T-helper 22 cell (primary cell): ENCODE data around the gene ZNF775.

Source experiments
- DNase-seq: peaks from one replicate; pipeline ENCODE4 v3.0.0-alpha.2; 2020; ENCODE audit warnings: low read depth

ZNF775 gene

GRCh38 chr7:150346922-150347321 lies 32.2 kb upstream of the ZNF775 start:
- no peak for DNase-seq

DNA sequence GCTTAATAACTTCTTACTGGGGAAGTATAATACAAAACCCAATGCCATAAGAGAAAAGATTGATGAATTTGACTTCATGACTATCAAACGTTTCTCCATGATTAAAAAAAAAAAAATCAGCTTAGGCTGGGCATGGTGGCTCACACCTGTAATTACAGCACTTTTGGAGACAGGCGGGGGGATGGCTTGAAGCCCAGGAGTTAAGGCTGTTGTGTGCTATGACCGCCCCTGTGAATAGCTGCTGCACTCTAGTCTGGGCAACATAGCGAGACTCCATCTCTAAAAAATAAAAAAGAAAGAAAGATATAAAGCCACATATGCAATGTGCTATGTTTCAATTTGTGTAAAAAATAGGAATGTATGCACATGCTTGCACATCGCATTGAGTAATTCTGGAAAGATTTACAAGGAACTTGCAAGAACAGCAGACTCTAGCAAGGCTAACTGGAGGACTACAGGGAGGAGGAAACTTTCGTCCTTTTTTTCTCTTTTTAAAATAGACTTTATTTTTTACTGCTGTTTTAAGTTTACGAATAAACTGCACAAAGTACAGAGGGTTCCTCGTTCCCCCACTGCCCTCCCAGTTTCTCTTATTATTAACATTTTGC lies 27.4 kb upstream of the ZNF775 start:
- no peak for DNase-seq

DNA sequence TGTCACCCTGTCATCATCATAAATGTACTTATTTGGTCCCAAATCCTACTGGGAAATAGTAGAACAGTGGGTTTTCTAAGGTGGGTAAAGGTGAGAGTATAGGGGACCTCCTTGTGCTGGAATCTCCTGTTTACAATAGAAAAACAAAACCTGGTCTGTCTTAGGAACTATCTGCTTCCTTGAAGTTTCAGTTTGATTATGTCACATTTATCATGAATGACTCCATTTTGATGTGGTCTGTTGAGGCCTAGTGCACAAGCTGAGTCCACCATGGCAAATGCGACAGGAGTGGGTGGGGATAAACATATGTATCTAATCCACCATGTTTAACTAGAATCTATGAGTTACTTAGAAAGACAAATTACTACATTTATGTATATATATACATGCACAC lies 23.5 kb upstream of the ZNF775 start:
- DNase-seq = no peak

GRCh38 chr7:150356265-150356897 lies 22.7 kb upstream of the ZNF775 start:
- DNase-seq = no peak

GRCh38 chr7:150357270-150357669 lies 21.9 kb upstream of the ZNF775 start:
- DNase-seq = peak; percentile 33

GRCh38 chr7:150357771-150358427 lies 21.2 kb upstream of the ZNF775 start:
- DNase-seq = no peak

DNA sequence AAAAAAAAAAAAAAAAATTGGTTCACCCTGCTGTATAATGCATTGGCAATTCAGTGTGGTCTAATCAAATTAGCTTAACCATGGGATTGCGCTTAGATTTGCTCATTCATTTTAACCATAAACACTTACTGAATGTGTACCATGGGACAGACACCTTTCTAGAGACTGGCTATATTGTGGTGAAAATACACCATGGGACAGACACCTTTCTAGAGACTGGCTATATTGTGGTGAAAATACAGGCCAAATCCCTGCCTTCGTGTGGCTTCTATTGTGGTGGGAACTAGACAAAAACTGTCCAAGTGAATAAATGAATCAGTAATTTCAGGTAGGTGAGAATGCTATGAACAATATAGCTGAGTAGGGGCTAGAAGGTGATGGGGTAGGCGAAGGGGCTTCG lies 20.7 kb upstream of the ZNF775 start:
- DNase-seq = no peak

GRCh38 chr7:150358988-150359621 lies 20.0 kb upstream of the ZNF775 start:
- no peak for DNase-seq

- DNase-seq = no peak
Observed at GRCh38 chr7:150359622-150360362, 19.3 kb upstream of the ZNF775 start.

- DNase-seq = no peak
Observed at GRCh38 chr7:150360363-150361058, 18.6 kb upstream of the ZNF775 start.

DNA sequence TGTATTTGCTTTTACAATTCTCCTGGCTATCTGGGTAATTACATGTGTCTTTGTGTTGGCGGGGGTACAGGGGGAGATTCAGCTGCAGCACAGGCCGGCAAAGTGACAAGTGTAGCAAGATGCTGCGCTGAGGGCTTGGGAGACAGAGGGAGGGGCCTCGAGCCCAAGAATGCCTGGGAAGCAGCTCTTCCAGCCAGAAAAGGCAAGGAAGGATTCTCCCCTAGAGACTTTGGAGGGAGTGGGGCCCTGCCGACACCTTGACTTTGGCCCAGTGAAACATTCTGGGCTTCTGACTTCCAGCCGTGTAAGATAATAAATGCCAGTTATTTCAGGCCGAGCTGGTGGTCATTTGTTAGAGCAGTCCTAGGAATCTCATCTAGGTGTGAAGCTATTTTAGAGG lies 17.7 kb upstream of the ZNF775 start:
- no peak for DNase-seq

DNA sequence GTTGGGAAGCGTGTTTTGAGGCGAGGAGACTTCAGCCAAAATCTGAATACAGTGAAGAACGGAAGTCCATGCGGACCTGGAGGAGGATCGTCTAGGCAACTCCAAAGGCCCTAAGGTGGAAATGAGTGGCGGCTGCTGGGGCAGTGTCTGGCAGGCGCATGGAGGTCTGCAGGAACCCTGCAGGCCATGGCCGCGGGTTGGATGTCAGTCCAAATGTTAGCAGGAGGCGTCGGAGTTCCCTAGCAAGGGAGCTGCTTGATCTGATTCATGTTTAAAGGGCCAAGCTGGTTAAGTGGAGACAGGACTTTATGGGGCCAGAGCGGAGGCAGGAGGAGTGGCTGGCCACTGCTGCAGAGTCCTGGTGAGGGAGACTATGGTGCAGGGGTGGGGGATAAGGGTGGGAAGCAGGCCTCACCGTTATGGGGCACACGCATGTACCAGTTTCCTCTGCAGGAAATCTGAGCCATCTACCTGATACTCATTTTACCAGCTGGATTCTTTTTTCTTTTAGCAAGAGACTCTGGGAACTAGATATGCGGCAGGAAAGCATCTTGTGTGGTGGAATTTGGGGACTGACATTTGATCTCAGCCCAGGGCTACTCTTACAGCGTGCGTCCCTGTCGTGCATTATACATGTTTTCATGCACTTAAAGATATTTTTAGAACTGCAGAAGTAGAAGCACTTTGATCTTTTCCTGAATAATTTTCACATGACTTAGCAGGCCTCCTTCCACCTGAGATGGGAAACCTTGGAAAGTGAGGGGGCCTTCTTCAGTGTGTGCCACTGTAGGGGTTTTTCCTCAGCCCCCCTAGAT lies 17.1 kb upstream of the ZNF775 start:
- DNase-seq = no peak

DNA sequence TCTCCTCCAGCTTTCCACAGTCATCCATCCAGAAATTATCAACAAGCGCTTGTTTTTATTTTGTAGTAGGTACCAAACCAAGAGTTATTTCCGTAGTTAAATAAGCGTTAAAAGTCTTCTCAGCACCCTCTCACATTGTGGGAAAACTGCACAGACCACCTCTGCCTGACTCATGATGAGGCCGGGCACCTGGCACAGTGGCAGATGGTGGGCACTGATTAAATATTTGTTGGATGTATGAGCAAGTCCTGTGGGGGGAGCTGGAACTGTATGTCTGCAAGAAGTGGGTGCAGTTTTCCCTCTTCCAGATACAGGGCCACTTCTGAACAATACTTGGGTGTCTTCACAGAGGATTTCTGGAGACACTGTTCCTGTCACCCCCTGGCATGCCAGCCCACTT lies 15.8 kb upstream of the ZNF775 start:
- DNase-seq = no peak

- no peak for DNase-seq
Observed at GRCh38 chr7:150363872-150364271, 15.3 kb upstream of the ZNF775 start.

GRCh38 chr7:150365194-150365593 lies 13.9 kb upstream of the ZNF775 start:
- no peak for DNase-seq

DNA sequence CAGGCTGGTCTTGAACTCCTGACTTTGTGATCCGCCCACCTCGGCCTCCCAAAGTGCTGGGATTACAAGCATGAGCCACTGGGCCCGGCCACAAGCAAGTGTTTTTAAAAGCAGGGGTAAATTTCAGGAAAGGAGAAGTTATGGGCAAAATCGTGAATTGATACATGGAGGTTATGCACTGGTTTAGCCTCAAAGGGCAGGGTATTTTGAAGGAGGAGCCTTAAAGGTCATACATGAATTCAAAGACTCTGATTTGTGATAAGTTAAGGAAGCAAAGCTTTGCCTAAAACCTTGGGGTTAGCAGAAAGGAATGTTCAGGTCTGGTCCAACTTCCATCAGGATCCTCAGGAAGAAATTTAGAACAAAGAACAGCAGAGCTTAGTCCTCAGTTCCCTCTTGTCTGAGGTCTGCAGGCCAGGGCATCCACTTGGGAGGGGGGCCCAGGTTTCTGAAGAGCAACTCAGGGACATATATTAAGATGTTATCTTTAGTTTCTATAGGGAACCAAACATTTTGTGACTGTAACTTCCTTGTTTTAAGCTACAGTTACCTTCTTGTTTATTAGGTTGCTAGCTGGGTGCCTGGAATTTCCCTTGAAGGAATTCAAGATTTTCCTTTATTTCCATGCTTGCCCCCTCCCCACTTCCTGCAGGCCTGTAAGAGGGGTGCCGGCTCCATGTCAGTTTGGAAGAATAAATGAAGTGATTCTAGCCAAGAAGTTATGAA lies 13.3 kb upstream of the ZNF775 start:
- no peak for DNase-seq

DNA sequence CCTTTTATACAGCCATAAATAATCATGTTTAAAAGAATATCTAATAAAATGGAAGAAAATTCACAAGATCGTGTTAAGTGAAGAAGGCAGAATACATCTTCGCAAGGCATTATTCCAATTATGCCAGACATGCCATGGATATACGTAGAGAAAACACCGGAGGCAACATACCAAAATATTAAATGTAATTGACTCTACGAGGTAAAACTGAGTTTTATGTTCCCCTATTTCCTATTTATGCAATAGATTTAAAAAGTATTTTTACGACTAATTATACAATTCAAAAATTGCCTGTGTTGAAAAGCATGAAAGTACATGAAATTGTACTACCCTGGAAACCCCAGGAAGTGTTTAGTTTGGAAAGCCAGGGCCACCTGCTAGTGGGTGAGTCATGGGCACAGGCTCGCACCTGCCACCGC lies 11.4 kb upstream of the ZNF775 start:
- DNase-seq = no peak

- DNase-seq = peak; percentile 72
Observed at GRCh38 chr7:150368096-150368883, 10.8 kb upstream of the ZNF775 start, which contains the start of gene REPIN1. Gene REPIN1 (plus strand): TSS chr7:150368822. CDS start chr7:150369712, 890 bp downstream.
